Measurements from ENCODE around the gene SLC38A11. TPM values are rescaled to one million over a fixed set of nuclear protein-coding genes. Genes with fewer than 3 reads are reported as not detected.

SLC38A11 gene
- total RNA-seq, 1 donor from 2014 or later = 0.33 TPM

GRCh38 chr2:164969909-164970690 is 14.8 kb upstream of the SLC38A11 start:
- no peaks in the 10 kb centered on the region for H3K27me3 ChIP-seq (ENCODE audit: low read depth)
- peaks cover 4% of the 10 kb centered on the region for H3K4me1 ChIP-seq
- DNase-seq = no peak
- TF ChIP-seq CTCF (IDR thresholded peaks at IDR 0.05; ENCODE audit: borderline replicate concordance) = no peak
- intact Hi-C loops (cut with micrococcal nuclease) = no loop called here
- no peaks in the 10 kb centered on the region for H3K9me3 ChIP-seq (replicated peaks)
- peak overlapping the region; percentile 21 for H3K27ac ChIP-seq (replicated peaks)
- no peaks in the 10 kb centered on the region for H3K36me3 ChIP-seq
- H3K4me3 ChIP-seq = no peak overlapping the region

- Histone ChIP-seq H3K27me3 (ENCODE audit: low read depth) (no peaks in the 10 kb centered on the region), H3K4me3 (no peak overlapping the region), H3K36me3 (no peaks in the 10 kb centered on the region), H3K4me1 (no peaks in the 10 kb centered on the region), H3K27ac (replicated peaks) (no peak overlapping the region), H3K9me3 (replicated peaks) (no peaks in the 10 kb centered on the region)
- no peak for DNase-seq
- intact Hi-C loops (cut with micrococcal nuclease) = no loop called here
- no peak for TF ChIP-seq CTCF (IDR thresholded peaks at IDR 0.05; ENCODE audit: borderline replicate concordance)
Measured at GRCh38 chr2:164967781-164968228, 12.5 kb upstream of the SLC38A11 start.

GRCh38 chr2:164967361-164967760 is 12.0 kb upstream of the SLC38A11 start:
- Histone ChIP-seq H3K4me3 (no peak overlapping the region), H3K27me3 (ENCODE audit: low read depth) (no peaks in the 10 kb centered on the region), H3K36me3 (no peaks in the 10 kb centered on the region), H3K27ac (replicated peaks) (no peak overlapping the region), H3K4me1 (no peaks in the 10 kb centered on the region), H3K9me3 (replicated peaks) (no peaks in the 10 kb centered on the region)
- TF ChIP-seq CTCF (IDR thresholded peaks at IDR 0.05; ENCODE audit: borderline replicate concordance) = no peak
- intact Hi-C loops (cut with micrococcal nuclease) = no loop called here
- DNase-seq = no peak

- Histone ChIP-seq H3K27ac (replicated peaks) (no peak overlapping the region), H3K4me3 (no peak overlapping the region), H3K36me3 (no peaks in the 10 kb centered on the region), H3K4me1 (no peaks in the 10 kb centered on the region), H3K9me3 (replicated peaks) (no peaks in the 10 kb centered on the region), H3K27me3 (ENCODE audit: low read depth) (no peaks in the 10 kb centered on the region)
- no peak for TF ChIP-seq CTCF (IDR thresholded peaks at IDR 0.05; ENCODE audit: borderline replicate concordance)
- DNase-seq = no peak
- intact Hi-C loops (cut with micrococcal nuclease) = no loop called here
Measured at GRCh38 chr2:164964700-164965099, 9.4 kb upstream of the SLC38A11 start.

GRCh38 chr2:164960159-164960558 is 4.8 kb upstream of the SLC38A11 start:
- Histone ChIP-seq H3K4me1 (peaks cover 2% of the 10 kb centered on the region), H3K27ac (replicated peaks) (no peak overlapping the region), H3K27me3 (ENCODE audit: low read depth) (peaks cover 1% of the 10 kb centered on the region), H3K4me3 (no peak overlapping the region), H3K36me3 (no peaks in the 10 kb centered on the region), H3K9me3 (replicated peaks) (no peaks in the 10 kb centered on the region)
- no peak for DNase-seq
- intact Hi-C loops (cut with micrococcal nuclease) = no loop called here
- no peak for TF ChIP-seq CTCF (IDR thresholded peaks at IDR 0.05; ENCODE audit: borderline replicate concordance)
